Measurements from ENCODE around the gene PRDM16. TPM values are rescaled to one million over a fixed set of nuclear protein-coding genes. Genes with fewer than 3 reads are reported as not detected.

The PRDM16 gene
- polyA plus RNA-seq, 1 of the 3 experiments (the other 2 are of a cell fraction) = not detected

GRCh38 chr1:3463891-3464648 is 395.1 kb downstream of the PRDM16 start:
- Histone ChIP-seq H3K9me2 (no peaks in the 10 kb centered on the region), H3K79me2 (ENCODE audit: insufficient read depth) (no peaks in the 10 kb centered on the region), H3K4me3 (ENCODE audit: low read depth in 2 of 2, low read length in 1 of 2) (no peak overlapping the region), H3K27me3 (ENCODE audit: insufficient read depth) (no peaks in the 10 kb centered on the region), H3K9me3 (no peaks in the 10 kb centered on the region), H4K20me1 (ENCODE audit: insufficient read depth) (no peaks in the 10 kb centered on the region), H3K36me3 (replicated peaks in 1 of 2; ENCODE audit: control insufficient read depth in 1 of 2, insufficient read depth in 2 of 2, low read length in 1 of 2) (no peaks in the 10 kb centered on the region), H2AFZ (ENCODE audit: low read depth) (no peak overlapping the region), H3K27ac (ENCODE audit: low read depth in 2 of 2, low read length in 1 of 2) (no peak overlapping the region), H3K9ac (no peak overlapping the region), H3K4me2 (no peak overlapping the region), H3K4me1 (ENCODE audit: control insufficient read depth in 1 of 2, insufficient read depth in 2 of 2, low read depth in 1 of 2, low read length in 1 of 2) (peaks cover 0 to 16% of the 10 kb centered on the region in 2 experiments; a peak in 1 of 4 replicates), H3F3A (replicated peaks; ENCODE audit: insufficient read depth) (no peaks in the 10 kb centered on the region)
- 33% methylated on average over 3 of the region's 21 CpGs for WGBS (ENCODE audit: low lambda C conversion rate)
- POLR2A ChIA-PET = no interaction called here
- CTCF ChIA-PET = interaction anchor here (1.0 to 9.4 kb wide), 6 partner anchors 8 to 155 kb away, joined by 3 to 114 read pairs (median 4); partner anchors contain the start of gene ARHGEF16
- TF ChIP-seq, protein P1, sequence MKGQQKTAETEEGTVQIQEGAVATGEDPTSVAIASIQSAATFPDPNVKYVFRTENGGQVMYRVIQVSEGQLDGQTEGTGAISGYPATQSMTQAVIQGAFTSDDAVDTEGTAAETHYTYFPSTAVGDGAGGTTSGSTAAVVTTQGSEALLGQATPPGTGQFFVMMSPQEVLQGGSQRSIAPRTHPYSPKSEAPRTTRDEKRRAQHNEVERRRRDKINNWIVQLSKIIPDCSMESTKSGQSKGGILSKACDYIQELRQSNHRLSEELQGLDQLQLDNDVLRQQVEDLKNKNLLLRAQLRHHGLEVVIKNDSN (IDR thresholded peaks at IDR 0.05; ENCODE audit: borderline replicate concordance, low read depth) = no peak
- TF ChIP-seq YY1 (IDR thresholded peaks at IDR 0.05; ENCODE audit: low read depth) = no peak
- no peak for DNase-seq

DNA sequence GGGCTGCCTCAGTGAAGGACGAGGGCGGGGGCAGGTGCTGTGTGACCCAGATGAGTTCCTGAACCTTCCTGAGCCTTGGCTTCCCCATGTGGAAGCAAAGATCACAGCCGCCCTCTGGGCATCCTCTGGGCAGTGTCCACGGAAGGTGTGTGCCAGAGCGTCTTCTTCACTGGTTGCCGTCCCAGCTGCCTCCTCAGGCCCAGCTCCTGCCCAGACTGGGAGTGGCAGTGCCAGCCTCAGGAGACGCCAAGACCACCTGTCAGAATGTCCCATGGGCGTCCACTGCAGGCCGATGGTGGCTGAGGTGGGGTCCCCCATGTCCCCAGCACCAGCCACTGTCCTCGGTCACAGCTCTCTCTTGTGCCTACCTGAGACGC is 395.6 kb downstream of the PRDM16 start:
- Histone ChIP-seq H3K27ac (ENCODE audit: low read depth in 2 of 2, low read length in 1 of 2) (no peak overlapping the region), H3K27me3 (ENCODE audit: insufficient read depth) (no peaks in the 10 kb centered on the region), H2AFZ (ENCODE audit: low read depth) (no peak overlapping the region), H3K4me3 (ENCODE audit: low read depth in 2 of 2, low read length in 1 of 2) (no peak overlapping the region), H3K9me3 (no peaks in the 10 kb centered on the region), H3K9ac (no peak overlapping the region), H4K20me1 (ENCODE audit: insufficient read depth) (no peaks in the 10 kb centered on the region), H3K4me1 (ENCODE audit: control insufficient read depth in 1 of 2, insufficient read depth in 2 of 2, low read depth in 1 of 2, low read length in 1 of 2) (peaks cover 0 to 10% of the 10 kb centered on the region in 2 experiments; a peak in 1 of 4 replicates), H3K9me2 (no peaks in the 10 kb centered on the region), H3K36me3 (replicated peaks in 1 of 2; ENCODE audit: control insufficient read depth in 1 of 2, insufficient read depth in 2 of 2, low read length in 1 of 2) (no peaks in the 10 kb centered on the region), H3F3A (replicated peaks; ENCODE audit: insufficient read depth) (no peaks in the 10 kb centered on the region), H3K79me2 (ENCODE audit: insufficient read depth) (no peaks in the 10 kb centered on the region), H3K4me2 (no peak overlapping the region)
- TF ChIP-seq JUND (IDR thresholded peaks at IDR 0.05) = no peak
- TF ChIP-seq EZH2phosphoT487 (IDR thresholded peaks at IDR 0.05; ENCODE audit: borderline replicate concordance, low read depth) = no peak
- no peak for TF ChIP-seq POLR2AphosphoS5 (IDR thresholded peaks at IDR 0.05; ENCODE audit: low read depth, low read length)
- TF ChIP-seq NFIC (IDR thresholded peaks at IDR 0.05; ENCODE audit: borderline replicate concordance) = no peak
- TF ChIP-seq YY1 (IDR thresholded peaks at IDR 0.05; ENCODE audit: low read depth) = no peak
- TF ChIP-seq EP300 (IDR thresholded peaks at IDR 0.05; ENCODE audit: borderline replicate concordance in 1 of 2, low read depth in 1 of 2, low read length in 1 of 2) = no peak
- no peak for TF ChIP-seq RXRA (IDR thresholded peaks at IDR 0.05; ENCODE audit: borderline replicate concordance, low read depth)
- TF ChIP-seq ELF1 (IDR thresholded peaks at IDR 0.05) = no peak
- TF ChIP-seq GATA2 (CRISPR knock-in tag; IDR thresholded peaks at IDR 0.05) = no peak
- TF ChIP-seq, protein P2, sequence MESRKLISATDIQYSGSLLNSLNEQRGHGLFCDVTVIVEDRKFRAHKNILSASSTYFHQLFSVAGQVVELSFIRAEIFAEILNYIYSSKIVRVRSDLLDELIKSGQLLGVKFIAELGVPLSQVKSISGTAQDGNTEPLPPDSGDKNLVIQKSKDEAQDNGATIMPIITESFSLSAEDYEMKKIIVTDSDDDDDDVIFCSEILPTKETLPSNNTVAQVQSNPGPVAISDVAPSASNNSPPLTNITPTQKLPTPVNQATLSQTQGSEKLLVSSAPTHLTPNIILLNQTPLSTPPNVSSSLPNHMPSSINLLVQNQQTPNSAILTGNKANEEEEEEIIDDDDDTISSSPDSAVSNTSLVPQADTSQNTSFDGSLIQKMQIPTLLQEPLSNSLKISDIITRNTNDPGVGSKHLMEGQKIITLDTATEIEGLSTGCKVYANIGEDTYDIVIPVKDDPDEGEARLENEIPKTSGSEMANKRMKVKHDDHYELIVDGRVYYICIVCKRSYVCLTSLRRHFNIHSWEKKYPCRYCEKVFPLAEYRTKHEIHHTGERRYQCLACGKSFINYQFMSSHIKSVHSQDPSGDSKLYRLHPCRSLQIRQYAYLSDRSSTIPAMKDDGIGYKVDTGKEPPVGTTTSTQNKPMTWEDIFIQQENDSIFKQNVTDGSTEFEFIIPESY (IDR thresholded peaks at IDR 0.05; ENCODE audit: borderline replicate concordance, low read depth) = no peak
- TF ChIP-seq TAF1 (IDR thresholded peaks at IDR 0.05; ENCODE audit: borderline replicate concordance, low read depth, low read length) = no peak
- POLR2A ChIA-PET = no interaction called here
- CTCF ChIA-PET = interaction anchor here (1.0 to 9.4 kb wide), 3 partner anchors 11 to 154 kb away, joined by 3 to 114 read pairs (median 5); partner anchors contain the start of gene ARHGEF16
- no peak for DNase-seq
- 18% methylated on average over 2 of the region's 11 CpGs for WGBS (ENCODE audit: low lambda C conversion rate)

Measured in SK-N-SH (cell line).